ENCODE data around the gene KIRREL2. TPM values are rescaled to one million over a fixed set of nuclear protein-coding genes. Genes with fewer than 3 reads are reported as not detected.

Gene KIRREL2
- total RNA-seq, 1 donor from 2014 or later = not detected

- no peak for DNase-seq (ENCODE audit: low read depth, low spot score)
Observed at GRCh38 chr19:35915443-35915842, 58.7 kb downstream of the KIRREL2 start.

Other genes starting within 250 kb of the KIRREL2 start
- 9.1 and 9.4 TPM in 2 replicates for gene HAUS5, start 244.2 kb upstream of the KIRREL2 start, total RNA-seq
- 48.2 and 51.7 TPM in 2 replicates for gene RBM42, start 227.9 kb upstream of the KIRREL2 start, total RNA-seq
- 0.11 and 0.46 TPM in 2 replicates for gene ETV2, start 215.2 kb upstream of the KIRREL2 start, total RNA-seq
- gene COX6B1, start 208.6 kb upstream of the KIRREL2 start, total RNA-seq = 181 and 348 TPM in 2 replicates
- not detected in 2 replicates for gene UPK1A, start 190.4 kb upstream of the KIRREL2 start, total RNA-seq
- not detected in 2 replicates for gene ZBTB32, start 152.4 kb upstream of the KIRREL2 start, total RNA-seq
- gene KMT2B, start 138.9 kb upstream of the KIRREL2 start, total RNA-seq = 4.4 and 5.4 TPM in 2 replicates
- gene IGFLR1, start 114.5 kb upstream of the KIRREL2 start, total RNA-seq = 1.2 and 1.8 TPM in 2 replicates
- 2.0 and 3.9 TPM in 2 replicates for gene U2AF1L4, start 111.5 kb upstream of the KIRREL2 start, total RNA-seq
- 16.3 and 17.7 TPM in 2 replicates for gene PSENEN, start 111.3 kb upstream of the KIRREL2 start, total RNA-seq
- 5.5 and 7.2 TPM in 2 replicates for gene LIN37, start 108.3 kb upstream of the KIRREL2 start, total RNA-seq
- 0.20 and 0.67 TPM in 2 replicates for gene HSPB6, start 99.9 kb upstream of the KIRREL2 start, total RNA-seq
- 3.3 and 3.8 TPM in 2 replicates for gene PROSER3, start 98.7 kb upstream of the KIRREL2 start, total RNA-seq
- 2.6 and 2.7 TPM in 2 replicates for gene ARHGAP33, start 81.3 kb upstream of the KIRREL2 start, total RNA-seq
- gene PRODH2, start 44.1 kb upstream of the KIRREL2 start, total RNA-seq = not detected in 2 replicates
- not detected in 2 replicates for gene NPHS1, start 4.4 kb upstream of the KIRREL2 start, total RNA-seq
- 2.4 and 4.0 TPM in 2 replicates for gene APLP1, start 11.7 kb downstream of the KIRREL2 start, total RNA-seq
- 2.0 and 3.4 TPM in 2 replicates for gene NFKBID, start 43.6 kb downstream of the KIRREL2 start, total RNA-seq
- not detected in 2 replicates for gene HCST, start 45.6 kb downstream of the KIRREL2 start, total RNA-seq
- gene TYROBP, start 51.4 kb downstream of the KIRREL2 start, total RNA-seq = not detected in 2 replicates
- gene LRFN3, start 79.5 kb downstream of the KIRREL2 start, total RNA-seq = 2.6 and 3.0 TPM in 2 replicates
- gene SDHAF1, start 138.3 kb downstream of the KIRREL2 start, total RNA-seq = 7.4 and 11.3 TPM in 2 replicates
- gene SYNE4, start 151.9 kb downstream of the KIRREL2 start, total RNA-seq = under 0.01 and 0.07 TPM in 2 replicates
- 8.6 and 10.3 TPM in 2 replicates for gene ALKBH6, start 157.3 kb downstream of the KIRREL2 start, total RNA-seq
- 2.3 and 2.6 TPM in 2 replicates for gene CLIP3, start 176.0 kb downstream of the KIRREL2 start, total RNA-seq
- 0.92 and 1.0 TPM in 2 replicates for gene THAP8, start 197.4 kb downstream of the KIRREL2 start, total RNA-seq
- 4.5 and 7.5 TPM in 2 replicates for gene WDR62, start 198.0 kb downstream of the KIRREL2 start, total RNA-seq